Pancreas (tissue), 10 donors: ENCODE measurements around the gene GID8. TPM values are rescaled to one million over a fixed set of nuclear protein-coding genes. Genes with fewer than 3 reads are reported as not detected.
A peak's percentile ranks its signal among the peaks of the same experiment; 100 is the strongest.
"Not testable (repeated sequence)": the region's sequence is repeated elsewhere in the genome, so short reads cannot be mapped to it uniquely, and the experiment has no call there.

ENCODE experiments used
- ATAC-seq, 4 donors: fragments of 200-7000 bp; cut with Tn5 transposase; one replicate each; pipeline versions ENCODE4 v1.8.0 to v1.9.1; 2020; ENCODE audit warnings: mild to moderate bottlenecking in 4 of 4, moderate library complexity in 4 of 4
- DNase-seq, 6 donors: peaks; one replicate each; pipeline ENCODE4 v3.0.0-alpha.2; 2020
- FAIRE-seq: peaks from 2 replicates; lab custom pipeline; 2012; peaks lifted over from hg19 to GRCh38; lab: Jason Lieb, UNC
- H3K27ac ChIP-seq, 4 donors: fragments of 200-600 bp; sonication (generic); 1 replicate in 3 of 4; 2 replicates in 1 of 4; pipeline versions ENCODE4 v1.5.0 to v1.8.0; 2020
- H3K27me3 ChIP-seq, 4 donors: fragments of 200-600 bp; one replicate each; pipeline ENCODE4 v1.8.0; 2021
- H3K36me3 ChIP-seq, 3 donors: fragments of 200-600 bp; sonication (generic) in 1 of 3; one replicate each; pipeline versions ENCODE4 v1.5.0 to v1.8.0; 2020 to 2021
- H3K4me1 ChIP-seq, 3 donors: fragments of 200-600 bp; one replicate each; pipeline ENCODE4 v1.8.0; 2021
- H3K4me3 ChIP-seq, 4 donors: fragments of 200-600 bp; sonication (generic) in 2 of 4; one replicate each; pipeline versions ENCODE4 v1.5.0 to v1.8.0; 2020 to 2021
- H3K9me3 ChIP-seq, 4 donors: fragments of 200-600 bp; one replicate each; pipeline ENCODE4 v1.8.0; 2021
- WGBS, 2 donors: extraction: QIAGEN DNeasy Blood & Tissue Kit; methylation state at CpG; one replicate each; pipeline ENCODE4 v1.1.7; 2013; 5-methylcytosine and 5-hydroxymethylcytosine counted together
- intact Hi-C, 3 donors: fragments of 100-400 bp; cut with DNase I; formaldehyde crosslinking; loops; one replicate each; pipeline versions ENCODE4 v1.11.1 to v1.14.2; 2022
- polyA plus RNA-seq, 2 donors: library from polyadenylated mRNA; stranded (reverse); fragments of 200-250 nt; gene quantifications; one replicate each; pipeline ENCODE4 v1.2.3, GENCODE V29; 2013
- total RNA-seq, 6 donors: library from RNA; stranded (reverse); fragmentation: NEBNext Ultra II Directional in 4 of 6; extraction: Animal tissue kit (Norgen Biotek cat#: 25700) in 4 of 6; gene quantifications; one replicate each; pipeline versions ENCODE4 v1.2.1 to v1.2.4, GENCODE V29; 2021 to 2023
- TF ChIP-seq, protein P1 (sequence below), 4 donors: fragments of 200-600 bp; sonication (generic) in 3 of 4; IDR thresholded peaks; one replicate each; pipeline versions ENCODE4 v1.5.0 to v1.8.0; 2021; ENCODE audit warnings: antibody characterized with exemption in 4 of 4
- donor health status: healthy with polysubstance abuse.
- donor health status: DM: no; HTN: no; CAD: no; lungs with moderate emphysema.
- donor health status: DM: no; HTN: no; CAD: no.
- donor health status: control.
- donor health status: control.
- donor health status: Bipolar disorder and iron deficiency.
- donor health status: DM: yes; HTN: yes; CAD: no.
- donor health status: DM: no; HTN: no; CAD: no.
- donor health status: DM: no; HTN: no; CAD: no.
- donor health status: DM: yes; HTN: yes; CAD: no.

The GID8 gene
- total and polyA plus RNA-seq, 8 donors = 6.0 to 22.4 (median 15.5) TPM

DNA sequence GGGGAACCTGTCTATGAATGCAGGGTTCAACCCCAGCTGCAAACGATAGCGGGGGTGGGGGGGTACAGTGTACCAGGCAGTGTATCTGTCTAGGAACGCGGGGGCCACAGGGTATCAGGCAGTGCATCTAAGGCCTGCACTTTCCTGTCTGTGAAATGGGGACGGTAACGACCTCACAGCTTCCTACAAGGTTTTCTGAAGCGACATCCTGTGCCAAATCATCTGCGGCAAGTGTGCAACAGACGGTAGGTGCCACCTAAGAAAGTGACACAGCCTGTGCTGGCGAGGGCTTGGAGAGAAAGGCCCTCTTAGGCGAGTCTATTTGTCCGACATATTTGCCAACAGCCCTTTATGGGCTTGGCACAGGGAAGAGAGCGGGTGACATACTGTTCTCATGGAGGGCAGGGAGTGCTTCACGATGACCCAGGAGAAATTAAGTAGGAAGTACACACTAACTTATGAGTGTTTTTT lies 15.5 kb upstream of the GID8 start:
- 72 to 79% methylated on average over 14 of the region's 14 CpGs for WGBS, 2 donors
- H3K4me1 ChIP-seq = peaks cover 32 to 78% (median 67%) of the 10 kb centered on the region in 3 donors
- DNase-seq = peak in 1 of 6 donors; percentile 22
- no peaks in the 10 kb centered on the region for H3K9me3 ChIP-seq
- ATAC-seq = no peak
- no peaks in the 10 kb centered on the region for H3K36me3 ChIP-seq
- FAIRE-seq = no peak
- H3K27ac ChIP-seq = peak overlapping the region in 2 of 4 donors; percentile 90 to 97
- intact Hi-C loops = no loop called here
- TF ChIP-seq, protein P1, sequence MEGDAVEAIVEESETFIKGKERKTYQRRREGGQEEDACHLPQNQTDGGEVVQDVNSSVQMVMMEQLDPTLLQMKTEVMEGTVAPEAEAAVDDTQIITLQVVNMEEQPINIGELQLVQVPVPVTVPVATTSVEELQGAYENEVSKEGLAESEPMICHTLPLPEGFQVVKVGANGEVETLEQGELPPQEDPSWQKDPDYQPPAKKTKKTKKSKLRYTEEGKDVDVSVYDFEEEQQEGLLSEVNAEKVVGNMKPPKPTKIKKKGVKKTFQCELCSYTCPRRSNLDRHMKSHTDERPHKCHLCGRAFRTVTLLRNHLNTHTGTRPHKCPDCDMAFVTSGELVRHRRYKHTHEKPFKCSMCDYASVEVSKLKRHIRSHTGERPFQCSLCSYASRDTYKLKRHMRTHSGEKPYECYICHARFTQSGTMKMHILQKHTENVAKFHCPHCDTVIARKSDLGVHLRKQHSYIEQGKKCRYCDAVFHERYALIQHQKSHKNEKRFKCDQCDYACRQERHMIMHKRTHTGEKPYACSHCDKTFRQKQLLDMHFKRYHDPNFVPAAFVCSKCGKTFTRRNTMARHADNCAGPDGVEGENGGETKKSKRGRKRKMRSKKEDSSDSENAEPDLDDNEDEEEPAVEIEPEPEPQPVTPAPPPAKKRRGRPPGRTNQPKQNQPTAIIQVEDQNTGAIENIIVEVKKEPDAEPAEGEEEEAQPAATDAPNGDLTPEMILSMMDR (IDR thresholded peaks at IDR 0.05) = no peak
- no peaks in the 10 kb centered on the region for H3K27me3 ChIP-seq
- H3K4me3 ChIP-seq = no peak overlapping the region

DNA sequence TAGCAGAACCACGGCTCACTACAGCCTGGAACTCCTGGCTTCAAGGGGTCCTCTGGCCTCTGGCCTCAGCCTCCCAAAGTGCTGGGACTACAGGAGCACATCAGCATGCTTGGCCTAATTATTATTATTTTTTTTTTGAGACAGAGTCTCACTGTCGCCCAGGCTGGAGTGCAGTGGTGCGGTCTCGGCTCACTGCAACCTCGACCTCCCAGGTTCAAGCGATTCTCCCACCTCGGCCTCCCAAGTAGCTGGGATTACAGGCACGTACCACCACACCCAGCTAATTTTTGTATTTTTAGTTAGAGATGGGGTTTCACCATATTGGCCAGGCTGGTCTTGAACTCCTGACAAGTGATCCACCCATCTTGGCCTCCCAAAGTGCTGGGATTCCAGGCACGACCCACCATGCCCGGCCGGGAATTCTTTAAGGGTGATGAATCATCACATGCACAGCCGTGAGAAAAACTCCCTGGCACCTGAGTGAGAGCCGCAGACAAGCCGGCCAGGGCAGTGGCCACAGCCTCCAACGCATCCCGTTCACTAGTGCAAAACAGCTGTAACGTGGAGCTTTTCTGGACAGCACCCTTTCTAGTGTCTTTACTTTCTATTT lies 14.8 kb upstream of the GID8 start:
- FAIRE-seq, intact Hi-C loops, H3K36me3 ChIP-seq, H3K27me3 ChIP-seq, H3K9me3 ChIP-seq: not testable (repeated sequence)
- DNase-seq (peak in 4 of 6 donors; percentile 48 to 59 (median 54)), ATAC-seq (peak in 3 of 4 donors; percentile 23 to 32 (median 30))
- Histone ChIP-seq H3K4me1 (peaks cover 38 to 78% (median 66%) of the 10 kb centered on the region in 3 donors), H3K4me3 (peak overlapping the region in 1 of 4 donors; percentile 0), H3K27ac (peak overlapping the region in 2 of 4 donors; percentile 90 to 97)
- 46 to 47% methylated on average over 17 of the region's 17 CpGs for WGBS, 2 donors

DNA sequence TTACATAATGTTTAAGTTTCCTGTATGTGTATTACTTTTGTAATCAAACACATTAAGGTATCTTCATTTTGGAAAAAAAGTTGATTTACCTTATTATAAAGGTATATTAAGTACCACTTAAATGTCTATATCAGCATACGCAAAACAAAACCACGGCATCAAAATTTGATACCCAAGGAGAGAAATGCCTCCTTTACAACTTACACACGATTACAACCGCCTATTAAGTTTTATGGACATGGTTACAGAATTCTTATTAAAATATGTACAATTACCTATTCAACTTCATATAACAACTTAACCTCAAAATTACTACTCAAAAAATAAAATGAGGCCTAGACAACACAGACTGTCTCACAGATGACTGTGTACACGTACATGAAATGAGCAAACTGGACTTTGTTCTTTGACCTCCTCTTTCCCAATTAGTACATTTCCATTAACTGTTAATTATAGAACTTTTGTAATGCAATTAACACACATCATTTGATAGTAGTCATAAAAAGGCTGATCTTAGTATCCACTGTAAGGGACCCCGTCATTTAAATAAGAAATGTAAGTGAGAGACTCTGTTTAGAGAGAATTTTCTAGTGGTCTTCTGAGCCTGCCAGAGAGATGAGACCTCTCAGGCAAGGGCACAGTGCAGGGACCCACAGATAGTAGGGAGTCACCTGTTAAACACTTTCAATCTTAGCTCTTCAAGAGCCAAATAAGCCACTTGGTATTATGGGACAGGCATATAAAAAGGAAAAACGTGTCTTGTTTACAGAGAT lies 14.1 kb upstream of the GID8 start:
- no peak for DNase-seq
- no peak for ATAC-seq
- FAIRE-seq = no peak

DNA sequence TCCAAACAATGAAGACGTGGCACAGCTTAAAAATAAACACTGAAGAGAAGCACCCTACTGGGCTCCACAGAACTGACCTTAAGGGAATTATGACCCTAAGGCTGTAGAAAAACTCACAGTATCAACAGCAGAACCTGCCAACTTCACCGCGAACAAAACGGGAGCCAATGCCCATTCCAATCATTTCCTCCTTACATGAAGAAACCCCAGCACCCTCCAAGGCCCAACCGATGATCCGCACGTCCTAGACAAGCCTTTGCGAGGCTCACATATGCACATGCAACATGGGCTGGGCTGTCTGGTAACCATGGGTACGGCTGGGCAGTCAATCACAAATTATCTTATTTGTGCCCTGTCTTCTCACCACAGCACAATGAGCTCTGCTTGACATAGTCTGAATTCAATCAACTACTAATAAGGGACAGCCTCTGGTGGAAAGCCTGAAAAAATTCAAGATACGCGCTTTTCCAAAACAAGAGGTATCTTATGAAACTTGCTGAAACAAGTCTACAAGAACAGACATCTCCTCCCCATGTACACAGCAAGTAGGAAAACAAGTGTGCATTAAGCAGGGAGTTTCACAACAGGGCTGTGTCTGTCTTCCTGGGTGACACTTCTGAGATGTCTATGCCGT lies 13.4 kb upstream of the GID8 start:
- H3K9me3 ChIP-seq = no peaks in the 10 kb centered on the region
- H3K27ac ChIP-seq = peak overlapping the region in 3 of 4 donors; percentile 90 to 97 (median 90)
- intact Hi-C loops = no loop called here
- peaks cover 45 to 76% (median 60%) of the 10 kb centered on the region in 3 donors for H3K4me1 ChIP-seq
- peak in 3 of 4 donors; percentile 2 to 8 (median 2) for ATAC-seq
- 8 to 10% methylated on average over 12 of the region's 12 CpGs for WGBS, 2 donors
- no peaks in the 10 kb centered on the region for H3K36me3 ChIP-seq
- DNase-seq = peak in 1 of 6 donors; percentile 49
- no peak for FAIRE-seq
- TF ChIP-seq, protein P1 (IDR thresholded peaks at IDR 0.05) = no peak
- no peaks in the 10 kb centered on the region for H3K27me3 ChIP-seq
- H3K4me3 ChIP-seq = peak overlapping the region; percentile 79 to 99 (median 96)

More for the DNA sequence above, 14.1 kb upstream of the GID8 start:
- Histone ChIP-seq H3K4me1 (peaks cover 43 to 78% (median 65%) of the 10 kb centered on the region in 3 donors), H3K36me3 (no peaks in the 10 kb centered on the region), H3K27me3 (no peaks in the 10 kb centered on the region), H3K9me3 (no peaks in the 10 kb centered on the region), H3K27ac (peak overlapping the region in 2 of 4 donors; percentile 90 to 97), H3K4me3 (peak overlapping the region in 2 of 4 donors; percentile 95 to 99)
- intact Hi-C loops = no loop called here
- TF ChIP-seq, protein P1 (IDR thresholded peaks at IDR 0.05) = no peak
- WGBS, 2 donors = 31 to 37% methylated on average over 7 of the region's 7 CpGs

DNA sequence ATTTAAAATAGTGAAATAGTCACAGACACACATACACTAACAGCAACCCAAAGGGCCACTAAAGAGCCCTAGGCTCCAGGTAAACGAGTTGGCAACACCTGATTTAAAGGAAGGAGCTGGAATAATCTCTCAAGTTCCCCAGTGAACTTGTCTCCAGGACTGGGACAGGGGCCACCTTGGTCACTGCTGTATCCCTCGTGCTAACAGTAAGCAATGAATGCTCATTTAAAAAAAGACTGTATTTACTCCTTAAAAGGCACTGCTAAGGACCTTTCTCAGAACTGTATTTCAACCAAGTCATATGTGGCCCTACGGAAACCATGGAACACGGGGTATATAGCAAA lies 12.9 kb upstream of the GID8 start:
- WGBS, 2 donors = 1% methylated on average over 4 of the region's 4 CpGs
- intact Hi-C loops = no loop called here
- Histone ChIP-seq H3K36me3 (no peaks in the 10 kb centered on the region), H3K27me3 (no peaks in the 10 kb centered on the region), H3K4me1 (peaks cover 49 to 74% (median 55%) of the 10 kb centered on the region in 3 donors), H3K27ac (peak overlapping the region; percentile 90 to 97 (median 92)), H3K9me3 (no peaks in the 10 kb centered on the region), H3K4me3 (peak overlapping the region; percentile 79 to 99 (median 96))
- no peak for FAIRE-seq
- ATAC-seq = no peak
- DNase-seq = no peak
- TF ChIP-seq, protein P1 (IDR thresholded peaks at IDR 0.05) = no peak
